SJSA1 (cell line): Measurements from ENCODE around the gene CEACAM6. TPM values are rescaled to one million over a fixed set of nuclear protein-coding genes. Genes with fewer than 3 reads are reported as not detected.
A peak's percentile ranks its signal among the peaks of the same experiment; 100 is the strongest.
"Not testable (repeated sequence)": the region's sequence is repeated elsewhere in the genome, so short reads cannot be mapped to it uniquely, and the experiment has no call there.

Source experiments
- DNase-seq, 2 experiments: peaks; one replicate each; pipeline ENCODE4 v3.0.0-alpha.2; 2015 to 2020; ENCODE audit warnings: low spot score in 2 of 2, low read depth in 1 of 2
- H3K27ac ChIP-seq: fragments of 250-450 bp; sonication (Bioruptor Pico); 2 replicates; pipeline ENCODE4 v1.5.1; 2020; ENCODE audit warnings: mild to moderate bottlenecking, moderate library complexity
- H3K27me3 ChIP-seq: fragments of 250-450 bp; sonication (Bioruptor Pico); replicated peaks from 2 replicates; pipeline ENCODE4 v1.5.1; 2020; ENCODE audit warnings: mild to moderate bottlenecking, moderate library complexity
- H3K36me3 ChIP-seq: fragments of 250-450 bp; sonication (Bioruptor Pico); 2 replicates; pipeline ENCODE4 v1.5.1; 2020; ENCODE audit warnings: mild to moderate bottlenecking
- H3K4me1 ChIP-seq: fragments of 250-450 bp; sonication (Bioruptor Pico); replicated peaks from 2 replicates; pipeline ENCODE4 v1.6.1; 2021; ENCODE audit warnings: mild to moderate bottlenecking
- H3K4me3 ChIP-seq: fragments of 250-450 bp; sonication (Bioruptor Pico); 2 replicates; pipeline ENCODE4 v1.5.1; 2020; ENCODE audit warnings: mild to moderate bottlenecking
- H3K9me3 ChIP-seq: fragments of 250-450 bp; sonication (Bioruptor Pico); replicated peaks from 2 replicates; pipeline ENCODE4 v1.5.1; 2020; ENCODE audit warnings: mild to moderate bottlenecking
- total RNA-seq: library from RNA; depleted of rRNA; stranded (reverse); fragments of >200 nt; shearing (Covaris generic); gene quantifications from 2 replicates; pipeline ENCODE4 v1.2.3, GENCODE V29; 2014

Gene CEACAM6
- total RNA-seq, 1 experiment from 2014 or later = not detected

DNA sequence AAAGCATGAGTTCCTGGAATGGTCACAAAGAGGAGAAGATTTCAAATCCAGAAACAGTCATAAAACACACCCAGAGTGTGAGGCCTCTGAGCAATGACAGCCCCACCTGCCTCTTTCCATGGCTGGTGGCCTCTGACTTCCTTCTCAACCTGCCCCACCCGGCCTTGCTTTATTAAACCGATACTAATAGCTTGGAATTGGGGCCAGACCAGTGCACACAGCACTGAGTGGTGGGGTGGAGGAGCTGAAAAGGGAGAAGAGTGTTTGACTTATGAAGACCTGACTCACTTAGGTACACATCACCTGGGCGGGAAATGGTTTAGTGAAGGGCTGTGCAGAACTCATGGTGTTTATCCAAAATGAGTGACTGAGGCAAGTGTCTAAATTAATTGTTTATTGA is 20.7 kb upstream of the CEACAM6 start:
- H3K27ac ChIP-seq = no peak overlapping the region
- H3K27me3 ChIP-seq = peaks cover 26% of the 10 kb centered on the region
- H3K36me3 ChIP-seq = no peaks in the 10 kb centered on the region
- DNase-seq = no peak
- no peaks in the 10 kb centered on the region for H3K9me3 ChIP-seq
- H3K4me3 ChIP-seq = no peak overlapping the region
- no peaks in the 10 kb centered on the region for H3K4me1 ChIP-seq

- Histone ChIP-seq H3K9me3 (no peaks in the 10 kb centered on the region), H3K4me1 (no peaks in the 10 kb centered on the region), H3K27ac (no peak overlapping the region), H3K27me3 (peaks cover 24% of the 10 kb centered on the region), H3K4me3 (no peak overlapping the region), H3K36me3 (no peaks in the 10 kb centered on the region)
- no peak for DNase-seq
Observed at GRCh38 chr19:41735071-41735600, 20.2 kb upstream of the CEACAM6 start.

- Histone ChIP-seq H3K27ac (no peak overlapping the region), H3K36me3 (no peaks in the 10 kb centered on the region), H3K27me3 (peaks cover 34% of the 10 kb centered on the region), H3K4me3 (no peak overlapping the region), H3K9me3 (no peaks in the 10 kb centered on the region), H3K4me1 (no peaks in the 10 kb centered on the region)
- no peak for DNase-seq
Observed at GRCh38 chr19:41739361-41739760, 16.0 kb upstream of the CEACAM6 start.

GRCh38 chr19:41740415-41741243 is 14.7 kb upstream of the CEACAM6 start:
- H3K27me3 ChIP-seq = peaks cover 30% of the 10 kb centered on the region
- no peak for DNase-seq
- H3K4me3 ChIP-seq = no peak overlapping the region
- H3K27ac ChIP-seq = no peak overlapping the region
- no peaks in the 10 kb centered on the region for H3K9me3 ChIP-seq
- no peaks in the 10 kb centered on the region for H3K36me3 ChIP-seq
- no peaks in the 10 kb centered on the region for H3K4me1 ChIP-seq

DNA sequence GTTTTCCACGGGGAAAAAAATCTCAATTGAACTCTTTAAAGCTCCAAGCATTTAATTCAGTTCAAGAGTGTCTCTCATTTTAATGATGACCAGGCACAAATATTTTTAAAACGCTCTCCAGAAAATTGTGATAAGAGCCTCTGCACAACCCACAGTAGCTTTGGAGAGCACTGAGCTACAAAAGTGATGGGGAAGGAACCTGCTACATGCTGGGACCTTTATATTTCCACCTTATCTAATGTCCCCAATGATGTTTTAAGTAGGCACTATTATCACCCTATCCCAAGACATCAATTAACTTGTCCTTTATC is 14.1 kb upstream of the CEACAM6 start:
- DNase-seq = no peak
- peaks cover 28% of the 10 kb centered on the region for H3K27me3 ChIP-seq
- H3K4me3 ChIP-seq = no peak overlapping the region
- H3K36me3 ChIP-seq = no peaks in the 10 kb centered on the region
- H3K9me3 ChIP-seq = no peaks in the 10 kb centered on the region
- H3K4me1 ChIP-seq = no peaks in the 10 kb centered on the region
- no peak overlapping the region for H3K27ac ChIP-seq

- DNase-seq = no peak
Observed at GRCh38 chr19:41744850-41745249, 10.5 kb upstream of the CEACAM6 start.

GRCh38 chr19:41745756-41746155 is 9.6 kb upstream of the CEACAM6 start:
- Histone ChIP-seq H3K4me3 (no peak overlapping the region), H3K27ac (no peak overlapping the region), H3K27me3 (peaks cover 27% of the 10 kb centered on the region), H3K9me3 (no peaks in the 10 kb centered on the region), H3K36me3 (no peaks in the 10 kb centered on the region), H3K4me1 (no peaks in the 10 kb centered on the region)
- no peak for DNase-seq

More at GRCh38 chr19:41744850-41745249, 10.5 kb upstream of the CEACAM6 start:
- Histone ChIP-seq H3K36me3 (no peaks in the 10 kb centered on the region), H3K27ac (no peak overlapping the region), H3K4me3 (no peak overlapping the region), H3K4me1 (no peaks in the 10 kb centered on the region), H3K9me3 (no peaks in the 10 kb centered on the region), H3K27me3 (peaks cover 31% of the 10 kb centered on the region)

DNA sequence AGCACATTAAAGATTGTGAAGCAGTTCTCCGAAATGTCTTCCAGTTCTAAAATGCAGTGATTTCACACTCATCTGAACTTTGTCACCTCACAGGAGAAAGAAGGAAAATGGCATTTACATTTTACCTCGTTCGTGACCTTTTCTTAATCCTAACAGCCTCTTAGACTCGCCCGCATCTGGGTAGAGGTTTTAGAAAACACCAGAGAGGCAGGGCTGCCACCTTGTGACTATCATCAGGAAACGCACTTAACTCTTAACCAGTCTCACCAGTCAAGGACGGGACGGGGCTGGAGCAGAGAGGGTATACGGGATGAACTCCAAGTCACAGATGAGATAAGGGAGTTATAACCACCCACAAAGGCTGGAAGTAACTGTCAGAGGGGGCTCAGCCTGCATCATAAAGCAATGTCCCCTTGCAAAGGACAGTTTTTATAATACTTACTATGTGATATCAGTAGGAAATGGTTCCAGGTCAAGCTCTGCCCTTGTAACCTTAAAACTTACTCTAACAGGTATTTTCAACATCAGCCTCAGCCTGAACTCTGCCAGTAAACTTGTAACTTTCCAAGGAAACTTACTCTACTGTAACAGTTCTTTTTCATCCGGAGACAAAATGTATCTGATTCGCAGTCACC is 8.6 kb upstream of the CEACAM6 start:
- Histone ChIP-seq H3K4me3 (no peak overlapping the region), H3K27ac (no peak overlapping the region), H3K4me1 (no peaks in the 10 kb centered on the region), H3K27me3 (peaks cover 28% of the 10 kb centered on the region), H3K9me3 (no peaks in the 10 kb centered on the region), H3K36me3 (no peaks in the 10 kb centered on the region)
- no peak for DNase-seq

DNA sequence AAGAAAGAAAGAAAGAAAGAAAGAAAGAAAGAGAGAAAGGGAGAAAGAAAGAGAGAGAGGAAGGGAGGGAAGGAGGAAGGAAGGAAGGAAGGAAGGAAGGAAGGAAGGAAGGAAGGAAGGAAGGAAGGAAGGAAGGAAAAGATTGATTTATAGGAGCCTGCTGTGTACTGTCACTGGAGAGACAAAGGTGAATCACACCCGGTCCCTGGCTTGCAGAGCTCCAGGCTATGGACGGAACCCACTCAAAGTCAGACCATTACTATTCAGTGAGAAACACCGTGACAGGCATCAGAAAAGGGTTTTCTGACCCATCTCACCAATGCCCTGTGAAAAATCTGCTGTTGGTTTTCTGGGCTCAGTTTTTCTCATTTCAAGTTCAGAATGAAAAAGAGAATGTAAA is 7.3 kb upstream of the CEACAM6 start:
- no peak overlapping the region for H3K27ac ChIP-seq

DNA sequence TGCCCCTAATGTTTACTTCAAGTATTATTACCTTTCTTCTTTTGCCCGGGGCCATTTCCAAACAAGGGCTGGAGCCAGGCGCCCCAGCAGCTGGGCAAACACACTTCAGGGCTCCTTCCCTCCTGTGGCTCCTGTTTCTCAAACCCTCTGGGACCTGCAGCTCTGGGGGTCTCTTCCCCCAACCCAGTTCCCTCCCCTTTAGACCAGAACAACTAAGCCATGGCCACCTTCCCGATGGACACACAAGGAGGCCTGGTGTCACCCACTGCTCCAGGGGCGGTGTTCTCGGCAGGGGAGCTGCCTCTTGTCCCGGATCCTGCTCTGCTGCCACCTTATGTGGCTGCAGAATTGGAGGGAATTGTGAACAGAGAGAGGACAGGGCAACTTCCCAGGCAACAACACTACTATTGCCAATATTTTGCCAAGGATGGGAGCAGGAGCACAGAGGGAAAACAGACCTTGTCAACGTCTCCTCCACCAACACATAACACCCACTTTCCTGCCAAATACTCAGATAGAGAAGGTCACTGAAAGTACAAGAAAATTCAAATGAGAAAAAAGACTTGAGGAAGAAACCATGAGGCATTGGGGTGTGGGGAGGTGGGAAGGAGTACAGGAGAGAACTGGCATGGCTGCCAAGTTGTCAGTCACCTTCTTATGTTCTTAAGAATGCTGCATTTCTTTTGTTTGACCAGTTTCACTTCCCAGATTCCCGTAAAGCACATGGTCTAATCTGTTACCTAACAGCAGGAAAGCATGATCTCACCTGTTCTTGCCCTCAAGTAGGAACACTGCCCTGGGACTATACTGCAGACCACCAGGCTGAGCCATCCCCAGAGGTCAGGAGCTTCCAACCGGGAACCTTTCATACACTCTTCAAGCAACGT is 4.8 kb upstream of the CEACAM6 start:
- H3K27me3 ChIP-seq = peaks cover 26% of the 10 kb centered on the region
- not testable (repeated sequence) for H3K4me1 ChIP-seq, H3K4me3 ChIP-seq, DNase-seq, H3K9me3 ChIP-seq, H3K27ac ChIP-seq, H3K36me3 ChIP-seq

More for the DNA sequence above, 7.3 kb upstream of the CEACAM6 start:
- DNase-seq = no peak
- H3K27me3 ChIP-seq = peaks cover 28% of the 10 kb centered on the region
- H3K4me1 ChIP-seq = no peaks in the 10 kb centered on the region
- H3K9me3 ChIP-seq = no peaks in the 10 kb centered on the region
- no peaks in the 10 kb centered on the region for H3K36me3 ChIP-seq
- no peak overlapping the region for H3K4me3 ChIP-seq

- Histone ChIP-seq H3K27ac (no peak overlapping the region), H3K27me3 (peaks cover 8% of the 10 kb centered on the region; the same call in 1 of the 2 replicates), H3K4me3 (no peak overlapping the region), H3K4me1 (no peaks in the 10 kb centered on the region), H3K36me3 (no peaks in the 10 kb centered on the region), H3K9me3 (no peaks in the 10 kb centered on the region)
- peak; percentile 5 to 53 for DNase-seq
Observed at GRCh38 chr19:41753159-41753558, 2.2 kb upstream of the CEACAM6 start.

GRCh38 chr19:41753936-41754529 is 1.3 kb upstream of the CEACAM6 start:
- Histone ChIP-seq H3K36me3 (no peaks in the 10 kb centered on the region), H3K4me3 (no peak overlapping the region), H3K27me3 (peaks cover 16% of the 10 kb centered on the region; the same call in 1 of the 2 replicates), H3K9me3 (no peaks in the 10 kb centered on the region), H3K4me1 (no peaks in the 10 kb centered on the region), H3K27ac (no peak overlapping the region)
- DNase-seq = peak in 1 of 2 experiments; percentile 20

- no peak for DNase-seq
- no peaks in the 10 kb centered on the region for H3K9me3 ChIP-seq
Observed at GRCh38 chr19:41758846-41759245, 3.5 kb downstream of the CEACAM6 start.

More at GRCh38 chr19:41758846-41759245, 3.5 kb downstream of the CEACAM6 start:
- H3K4me3 ChIP-seq = no peak overlapping the region
- H3K4me1 ChIP-seq = no peaks in the 10 kb centered on the region
- no peak overlapping the region for H3K27ac ChIP-seq
- no peaks in the 10 kb centered on the region for H3K36me3 ChIP-seq
- peaks cover 25% of the 10 kb centered on the region; the same call in 1 of the 2 replicates for H3K27me3 ChIP-seq
